ENCODE data around the gene KISS1. TPM values are rescaled to one million over a fixed set of nuclear protein-coding genes. Genes with fewer than 3 reads are reported as not detected.

The KISS1 gene
- total RNA-seq, 1 experiment from 2014 or later = not detected

DNA sequence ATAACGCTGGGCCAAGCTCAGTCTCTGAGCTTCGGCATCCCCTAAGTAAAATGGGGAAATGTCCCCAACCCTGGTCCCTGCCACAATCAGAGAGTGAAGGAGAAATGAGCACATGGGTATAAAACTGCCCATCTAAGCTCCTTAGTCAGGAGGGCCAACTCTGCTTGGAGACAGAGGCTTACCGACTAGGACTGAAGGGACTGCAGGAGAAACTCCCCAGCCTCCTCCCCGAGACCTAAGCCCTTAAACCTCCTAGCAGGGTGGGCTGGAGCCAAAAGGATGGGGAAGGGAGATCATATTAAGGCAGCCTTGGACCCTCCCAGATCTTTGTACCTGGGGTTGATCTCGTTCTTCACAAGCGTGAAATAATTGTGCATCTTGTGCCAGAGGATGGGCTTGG is 50.0 kb downstream of the KISS1 start:
- H3K9me2 ChIP-seq (replicated peaks; ENCODE audit: insufficient read depth, low read length) = no peaks in the 10 kb centered on the region
- H3K4me1 ChIP-seq (ENCODE audit: low read length) = no peaks in the 10 kb centered on the region
- no peak for DNase-seq
- no peaks in the 10 kb centered on the region for H3K79me2 ChIP-seq (ENCODE audit: low read length)
- H3K4me2 ChIP-seq (ENCODE audit: low read depth, low read length, poor library complexity, severe bottlenecking) = no peak overlapping the region
- H3K27ac ChIP-seq (ENCODE audit: low read length) = no peak overlapping the region
- H3K9me3 ChIP-seq (ENCODE audit: low read length) = no peaks in the 10 kb centered on the region
- H3K27me3 ChIP-seq (ENCODE audit: low read length) = no peaks in the 10 kb centered on the region
- no peaks in the 10 kb centered on the region for H4K20me1 ChIP-seq (ENCODE audit: insufficient read depth, low read depth, low read length)
- H3K9ac ChIP-seq (ENCODE audit: low read length) = no peak overlapping the region
- no peaks in the 10 kb centered on the region for H3K36me3 ChIP-seq (ENCODE audit: insufficient read depth, low read length)
- H3K4me3 ChIP-seq (ENCODE audit: low read length) = no peak overlapping the region
- no peak overlapping the region for H2AFZ ChIP-seq (ENCODE audit: low read length)

DNA sequence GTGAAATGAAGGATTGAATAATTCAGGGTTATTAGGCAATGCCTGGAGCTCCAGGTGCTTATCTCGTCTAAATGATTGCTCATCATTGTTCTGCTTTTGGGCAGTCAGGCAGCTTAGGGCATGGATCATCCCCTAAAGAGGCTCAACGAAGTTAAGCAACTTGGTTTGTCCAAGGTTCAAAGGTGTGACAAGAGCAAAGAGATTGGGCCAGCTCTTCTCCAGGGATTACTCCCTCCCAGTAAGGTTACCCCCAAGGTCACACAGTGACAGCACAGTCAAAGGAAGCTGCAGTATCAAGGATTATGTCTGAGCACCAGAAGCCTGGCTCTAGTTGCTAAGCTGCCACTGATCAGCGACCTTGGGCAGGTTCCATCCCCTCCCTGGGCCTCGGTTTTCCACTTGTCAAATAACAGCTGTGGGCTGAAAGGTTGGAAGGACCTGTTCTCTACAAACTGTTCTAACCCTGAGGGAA is 51.2 kb downstream of the KISS1 start:
- Histone ChIP-seq H4K20me1 (ENCODE audit: insufficient read depth, low read depth, low read length) (no peaks in the 10 kb centered on the region), H3K9me3 (ENCODE audit: low read length) (no peaks in the 10 kb centered on the region), H3K27me3 (ENCODE audit: low read length) (no peaks in the 10 kb centered on the region), H3K9ac (ENCODE audit: low read length) (no peak overlapping the region), H3K4me1 (ENCODE audit: low read length) (no peaks in the 10 kb centered on the region), H3K9me2 (replicated peaks; ENCODE audit: insufficient read depth, low read length) (no peaks in the 10 kb centered on the region), H3K4me3 (ENCODE audit: low read length) (no peak overlapping the region), H3K27ac (ENCODE audit: low read length) (no peak overlapping the region), H2AFZ (ENCODE audit: low read length) (no peak overlapping the region), H3K79me2 (ENCODE audit: low read length) (no peaks in the 10 kb centered on the region), H3K4me2 (ENCODE audit: low read depth, low read length, poor library complexity, severe bottlenecking) (no peak overlapping the region), H3K36me3 (ENCODE audit: insufficient read depth, low read length) (no peaks in the 10 kb centered on the region)
- no peak for DNase-seq

DNA sequence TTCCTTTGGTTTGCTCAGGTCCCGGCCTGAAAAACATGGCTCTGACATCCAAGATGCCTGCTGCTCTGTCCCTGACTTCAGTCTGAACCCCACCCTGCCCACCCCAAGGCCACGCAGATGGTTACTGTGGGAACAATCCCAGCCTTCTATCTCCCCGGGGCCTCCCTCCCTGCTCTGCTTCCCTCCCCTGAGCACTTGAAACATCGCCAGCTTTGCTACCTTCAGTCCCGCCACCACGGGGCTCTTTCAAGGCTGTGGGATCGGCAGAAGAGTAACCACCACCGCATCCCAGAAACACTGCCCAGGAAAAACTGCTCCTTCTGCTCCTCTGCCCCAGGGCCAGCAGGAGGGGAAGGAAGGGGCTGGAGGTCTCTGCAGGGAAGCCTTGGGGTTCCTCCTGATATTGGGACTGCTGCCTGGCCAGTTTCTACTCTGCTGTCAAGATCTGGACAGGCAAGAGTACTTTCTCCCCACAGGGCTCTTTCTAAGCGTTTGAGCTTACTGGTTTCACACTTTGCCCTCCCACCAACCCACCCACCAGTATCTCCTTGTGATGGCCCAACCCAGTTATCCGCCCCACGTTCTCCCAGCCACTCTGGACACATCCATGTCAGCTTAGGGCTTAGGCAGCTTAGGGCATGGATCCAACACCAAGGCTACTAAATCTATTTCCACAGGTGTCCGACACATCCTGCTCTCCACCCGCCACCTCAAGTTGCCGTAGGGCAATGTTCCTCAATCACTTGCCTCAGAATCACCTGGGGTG is 52.8 kb downstream of the KISS1 start:
- no peak overlapping the region for H3K27ac ChIP-seq (ENCODE audit: low read length)
- no peaks in the 10 kb centered on the region for H3K36me3 ChIP-seq (ENCODE audit: insufficient read depth, low read length)
- no peaks in the 10 kb centered on the region for H3K9me3 ChIP-seq (ENCODE audit: low read length)
- H3K4me2 ChIP-seq (ENCODE audit: low read depth, low read length, poor library complexity, severe bottlenecking) = no peak overlapping the region
- H3K79me2 ChIP-seq (ENCODE audit: low read length) = no peaks in the 10 kb centered on the region
- H2AFZ ChIP-seq (ENCODE audit: low read length) = no peak overlapping the region
- H4K20me1 ChIP-seq (ENCODE audit: insufficient read depth, low read depth, low read length) = no peaks in the 10 kb centered on the region
- no peaks in the 10 kb centered on the region for H3K4me1 ChIP-seq (ENCODE audit: low read length)
- DNase-seq = no peak
- H3K4me3 ChIP-seq (ENCODE audit: low read length) = no peak overlapping the region
- H3K9ac ChIP-seq (ENCODE audit: low read length) = no peak overlapping the region
- H3K27me3 ChIP-seq (ENCODE audit: low read length) = no peaks in the 10 kb centered on the region
- H3K9me2 ChIP-seq (replicated peaks; ENCODE audit: insufficient read depth, low read length) = no peaks in the 10 kb centered on the region

DNA sequence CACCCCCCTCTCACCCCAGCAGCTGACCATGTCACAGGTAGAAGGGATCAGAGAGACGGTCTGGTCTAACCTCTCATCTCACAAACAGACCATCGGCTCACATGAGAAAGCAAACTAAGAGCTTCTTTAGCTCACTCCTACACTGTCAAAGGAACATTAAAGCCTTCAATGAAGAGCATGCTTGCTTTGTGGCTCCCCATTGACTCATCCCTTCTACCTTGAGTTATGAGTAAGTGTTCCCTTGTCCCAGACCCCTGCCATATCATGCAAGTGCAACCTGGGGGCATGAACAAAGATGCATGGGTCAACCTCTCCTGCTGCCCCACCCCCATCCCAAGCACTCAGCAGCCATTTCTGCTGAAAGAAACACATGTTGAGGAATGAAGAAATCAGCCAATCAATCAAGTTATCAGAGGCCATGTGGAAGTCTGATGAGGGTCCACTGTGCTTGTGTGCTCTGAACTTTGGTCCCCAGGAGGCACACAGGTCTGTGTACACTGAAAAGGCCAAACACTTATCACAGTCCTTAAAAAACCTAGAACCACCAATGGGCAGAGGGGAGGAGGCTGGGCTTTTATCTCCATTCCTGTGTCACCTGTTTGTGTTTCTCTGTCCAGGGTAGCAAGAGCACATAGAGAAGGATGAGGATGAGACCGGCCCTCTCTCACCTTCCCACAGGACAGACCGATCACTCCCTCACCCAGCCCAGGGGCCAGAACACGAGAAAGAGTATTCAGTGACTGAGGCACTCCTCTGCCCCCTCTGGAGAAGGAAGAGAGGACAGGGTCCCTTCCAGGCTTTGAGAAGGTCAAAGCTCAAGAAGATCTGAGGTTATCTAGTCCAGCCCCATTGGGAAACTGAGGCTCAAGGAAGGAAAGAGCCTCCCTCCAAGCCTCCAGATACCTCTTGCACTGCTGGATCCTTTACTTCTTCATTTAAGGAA is 54.0 kb downstream of the KISS1 start:
- H4K20me1 ChIP-seq (ENCODE audit: insufficient read depth, low read depth, low read length) = no peaks in the 10 kb centered on the region
- no peak overlapping the region for H3K4me3 ChIP-seq (ENCODE audit: low read length)
- H3K36me3 ChIP-seq (ENCODE audit: insufficient read depth, low read length) = no peaks in the 10 kb centered on the region
- H3K4me1 ChIP-seq (ENCODE audit: low read length) = no peaks in the 10 kb centered on the region
- no peaks in the 10 kb centered on the region for H3K9me2 ChIP-seq (replicated peaks; ENCODE audit: insufficient read depth, low read length)
- H2AFZ ChIP-seq (ENCODE audit: low read length) = no peak overlapping the region
- H3K27ac ChIP-seq (ENCODE audit: low read length) = no peak overlapping the region
- no peak overlapping the region for H3K9ac ChIP-seq (ENCODE audit: low read length)
- no peak for DNase-seq
- H3K4me2 ChIP-seq (ENCODE audit: low read depth, low read length, poor library complexity, severe bottlenecking) = no peak overlapping the region
- H3K79me2 ChIP-seq (ENCODE audit: low read length) = no peaks in the 10 kb centered on the region
- no peaks in the 10 kb centered on the region for H3K27me3 ChIP-seq (ENCODE audit: low read length)
- H3K9me3 ChIP-seq (ENCODE audit: low read length) = no peaks in the 10 kb centered on the region

DNA sequence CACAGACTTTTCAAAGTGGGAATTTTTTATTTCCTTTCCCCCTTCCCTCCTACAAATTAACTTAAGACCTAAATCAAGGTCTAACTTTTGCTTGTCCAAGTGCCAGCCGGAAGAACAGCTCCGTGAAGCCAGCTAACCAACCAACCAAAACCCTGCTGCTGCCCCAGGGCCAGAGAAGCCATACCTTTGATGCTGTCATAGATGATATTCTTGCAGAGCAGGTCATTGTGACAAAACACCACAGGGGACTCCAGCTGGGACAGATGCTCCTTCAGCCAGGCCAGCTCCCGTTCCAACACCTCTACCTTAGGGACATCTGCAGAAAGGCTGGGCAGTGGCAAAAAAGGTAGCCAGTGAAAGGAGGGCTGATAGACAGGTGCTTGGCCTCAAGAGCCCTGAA is 55.2 kb downstream of the KISS1 start:
- Histone ChIP-seq H2AFZ (ENCODE audit: low read length) (no peak overlapping the region), H3K4me1 (ENCODE audit: low read length) (no peaks in the 10 kb centered on the region), H3K4me3 (ENCODE audit: low read length) (no peak overlapping the region), H3K36me3 (ENCODE audit: insufficient read depth, low read length) (no peaks in the 10 kb centered on the region), H3K27ac (ENCODE audit: low read length) (no peak overlapping the region), H3K9ac (ENCODE audit: low read length) (no peak overlapping the region), H3K79me2 (ENCODE audit: low read length) (no peaks in the 10 kb centered on the region), H3K9me3 (ENCODE audit: low read length) (no peaks in the 10 kb centered on the region), H3K4me2 (ENCODE audit: low read depth, low read length, poor library complexity, severe bottlenecking) (no peak overlapping the region), H4K20me1 (ENCODE audit: insufficient read depth, low read depth, low read length) (no peaks in the 10 kb centered on the region), H3K9me2 (replicated peaks; ENCODE audit: insufficient read depth, low read length) (no peaks in the 10 kb centered on the region), H3K27me3 (ENCODE audit: low read length) (no peaks in the 10 kb centered on the region)
- DNase-seq = no peak

Other genes with a start within 250 kb of the KISS1 start
- gene SOX13, start 123.4 kb downstream of the KISS1 start, total RNA-seq (2014; rRNA removed; shearing (Covaris generic); ENCODE audit: low replicate concordance) = not detected in 2 replicates
- gene ETNK2, start 44.4 kb downstream of the KISS1 start, total RNA-seq (2014; rRNA removed; shearing (Covaris generic); ENCODE audit: low replicate concordance) = not detected in 2 replicates
- not detected in 2 replicates for gene REN, start 30.2 kb downstream of the KISS1 start, total RNA-seq (2014; rRNA removed; shearing (Covaris generic); ENCODE audit: low replicate concordance)
- gene GOLT1A, start 17.5 kb upstream of the KISS1 start, total RNA-seq (2014; rRNA removed; shearing (Covaris generic); ENCODE audit: low replicate concordance) = not detected in 2 replicates
- gene PLEKHA6, start 163.4 kb upstream of the KISS1 start, total RNA-seq (2014; rRNA removed; shearing (Covaris generic); ENCODE audit: low replicate concordance) = 0.30 TPM in 1 of 2 replicates, not detected in the other
- gene PPP1R15B, start 215.3 kb upstream of the KISS1 start, total RNA-seq (2014; rRNA removed; shearing (Covaris generic); ENCODE audit: low replicate concordance) = 34.7 and 53.5 TPM in 2 replicates

Data from Karpas-422 (cell line).